Fibroblast of skin of scalp (primary cell): ENCODE measurements around the gene ATP8B1.
"Not testable (repeated sequence)": the region's sequence is repeated elsewhere in the genome, so short reads cannot be mapped to it uniquely, and the experiment has no call there.

Experiments
- DNase-seq: peaks from one replicate; pipeline ENCODE4 v3.0.0-alpha.2; 2013

The ATP8B1 gene

DNA sequence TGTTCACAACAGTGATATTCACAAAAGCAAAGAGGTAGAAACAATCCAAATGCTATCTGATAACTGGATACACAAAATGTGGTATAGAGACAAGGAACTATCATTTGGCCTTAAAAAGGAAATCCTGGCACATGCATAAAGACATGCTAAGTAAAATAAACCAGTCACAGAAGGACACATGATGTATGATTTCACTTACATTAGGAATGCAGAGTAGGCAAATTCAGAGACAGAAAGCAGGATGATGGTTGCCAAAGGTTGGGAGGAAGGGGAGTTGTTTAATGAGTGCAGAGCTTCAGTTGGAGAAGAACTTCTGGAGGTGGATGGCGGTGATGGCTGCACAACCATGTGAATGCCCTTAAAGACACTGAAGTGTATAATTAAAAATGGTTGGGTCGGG, 38.1 kb downstream of the ATP8B1 start:
- DNase-seq, result no peak

DNA sequence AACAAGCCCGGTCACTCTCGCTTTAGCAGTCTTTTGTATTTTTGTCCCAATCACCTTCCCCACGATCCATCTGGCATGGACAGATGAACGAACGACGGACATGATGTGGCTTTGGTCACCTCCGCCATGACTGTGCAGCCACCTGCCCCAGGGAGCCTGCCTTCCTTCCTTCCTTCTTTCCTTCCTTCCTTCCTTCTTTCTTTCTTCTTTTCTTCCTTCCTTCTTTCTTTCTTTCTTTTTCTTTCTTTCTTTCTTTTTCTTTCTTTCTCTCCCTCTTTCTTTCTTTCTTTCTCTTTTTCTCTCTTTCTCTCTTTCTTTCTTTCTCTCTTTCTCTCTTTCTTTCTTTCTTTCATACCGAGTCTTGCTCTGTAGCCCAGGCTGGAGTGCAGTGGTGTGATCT, 39.0 kb downstream of the ATP8B1 start:
- no peak for DNase-seq

DNA sequence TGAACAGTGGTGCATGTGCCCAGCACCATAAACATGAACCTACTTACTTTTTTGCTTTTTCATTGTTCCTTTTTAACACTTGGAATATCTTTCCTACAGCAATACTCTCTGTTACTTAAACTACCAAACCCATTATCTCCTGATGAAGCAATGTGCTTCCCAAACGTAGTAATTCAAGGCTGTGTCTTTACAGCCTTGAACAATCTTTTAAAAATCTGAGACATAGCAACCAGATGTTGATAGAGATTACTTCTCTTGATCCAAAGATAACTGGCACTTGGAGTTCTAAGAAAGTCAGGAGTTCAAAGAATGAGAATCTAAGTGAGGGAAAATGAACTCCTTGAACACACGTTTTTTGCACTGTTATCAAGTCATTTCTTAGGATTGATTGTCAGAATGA, 40.4 kb downstream of the ATP8B1 start:
- DNase-seq, result no peak

DNA sequence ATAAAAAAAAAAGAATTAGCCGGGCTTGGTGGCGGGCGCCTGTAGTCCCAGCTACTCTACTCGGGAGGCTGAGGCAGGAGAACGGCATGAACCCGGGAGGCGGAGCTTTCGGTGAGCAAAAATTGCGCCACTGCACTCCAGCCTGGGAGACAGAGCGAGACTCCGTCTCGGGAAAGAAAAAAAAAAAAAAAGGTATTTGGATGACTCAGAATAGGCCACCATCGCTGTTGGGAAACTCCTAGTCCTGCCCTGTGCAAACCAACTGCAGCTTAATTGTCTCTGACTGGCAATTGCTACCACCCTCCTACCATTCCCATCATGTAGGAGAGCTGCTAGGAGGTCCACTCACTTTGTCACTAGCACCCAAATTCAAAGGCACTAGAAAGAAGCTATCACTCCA, 43.5 kb downstream of the ATP8B1 start:
- DNase-seq, result no peak

- no peak for DNase-seq
These were observed 47.5 kb downstream of the ATP8B1 start for GRCh38 chr18:57755473-57756067.

GRCh38 chr18:57754577-57755338, 48.4 kb downstream of the ATP8B1 start:
- DNase-seq, result no peak

DNA sequence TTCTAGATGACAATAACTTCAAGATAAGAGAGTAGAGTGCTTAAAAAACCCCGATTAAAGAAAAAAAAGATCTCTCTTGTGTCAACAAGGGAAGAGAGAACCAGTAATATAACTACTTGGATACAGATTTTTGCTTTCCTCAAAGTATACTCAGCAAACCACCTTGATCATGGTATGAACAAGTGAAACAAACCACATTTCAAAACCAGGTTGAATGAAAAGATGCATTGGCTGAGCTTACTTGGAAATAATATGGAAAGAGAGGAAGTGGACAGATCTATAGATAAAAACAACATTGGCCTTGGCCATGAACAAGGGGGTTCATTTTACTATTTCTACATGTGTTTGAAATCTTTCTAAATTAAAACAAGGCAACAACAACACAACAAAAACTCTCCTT, 50.1 kb downstream of the ATP8B1 start:
- DNase-seq, result no peak

DNA sequence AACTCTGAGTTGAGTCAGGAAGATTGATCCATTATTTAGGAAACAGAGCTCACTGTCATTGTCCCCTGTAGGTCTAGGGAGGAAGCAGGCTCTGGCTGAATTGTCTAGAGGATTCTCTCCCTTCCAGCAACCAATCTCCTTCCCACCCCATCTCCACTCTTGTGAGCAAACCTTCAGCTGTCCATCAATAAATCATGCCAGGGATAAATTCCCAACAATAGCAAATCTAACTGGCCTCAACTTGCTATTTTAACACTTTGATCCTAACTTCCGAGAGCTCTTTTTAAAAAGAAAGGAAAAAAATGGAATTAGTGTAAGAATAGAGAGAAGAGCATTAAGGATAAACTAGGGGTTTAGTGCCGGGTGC, 53.5 kb downstream of the ATP8B1 start:
- no peak for DNase-seq

DNA sequence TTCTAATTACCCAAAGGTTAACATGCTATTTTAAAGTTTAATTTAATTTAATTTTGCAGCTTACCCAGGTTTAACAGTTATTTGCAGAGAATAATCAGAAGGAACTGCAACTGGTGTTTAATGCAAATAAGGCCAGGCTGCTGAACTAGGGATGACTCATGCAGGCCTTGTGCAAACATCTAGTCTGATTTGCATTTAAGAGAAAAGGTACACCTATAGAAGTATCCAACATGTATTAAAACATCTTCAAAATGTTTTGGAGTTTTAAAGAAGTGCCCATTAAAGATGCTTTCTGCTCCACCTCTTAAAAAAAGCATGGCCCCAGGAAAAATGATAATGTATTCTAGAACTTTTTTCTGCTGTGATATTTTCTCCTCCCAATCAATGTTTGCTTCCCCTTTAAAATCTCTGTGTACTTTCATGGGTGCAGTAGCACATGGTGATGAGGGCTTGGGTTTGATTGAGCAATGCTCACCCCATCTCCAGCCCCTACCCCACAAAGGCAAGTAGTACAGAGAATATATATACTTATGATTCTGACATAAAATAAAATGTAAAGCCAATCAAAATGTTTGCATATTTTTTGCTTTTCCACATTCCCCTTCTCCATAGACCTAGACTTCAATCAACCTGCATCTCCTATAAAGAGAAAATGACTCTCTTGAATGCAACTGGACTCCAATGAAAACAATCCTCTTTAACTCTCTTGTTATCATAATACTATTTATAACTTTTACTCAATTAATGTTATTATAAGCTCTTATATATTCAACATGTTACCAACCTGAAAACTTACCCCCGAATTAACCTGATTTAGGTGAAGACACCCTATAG, 54.1 kb downstream of the ATP8B1 start:
- DNase-seq, result no peak

DNA sequence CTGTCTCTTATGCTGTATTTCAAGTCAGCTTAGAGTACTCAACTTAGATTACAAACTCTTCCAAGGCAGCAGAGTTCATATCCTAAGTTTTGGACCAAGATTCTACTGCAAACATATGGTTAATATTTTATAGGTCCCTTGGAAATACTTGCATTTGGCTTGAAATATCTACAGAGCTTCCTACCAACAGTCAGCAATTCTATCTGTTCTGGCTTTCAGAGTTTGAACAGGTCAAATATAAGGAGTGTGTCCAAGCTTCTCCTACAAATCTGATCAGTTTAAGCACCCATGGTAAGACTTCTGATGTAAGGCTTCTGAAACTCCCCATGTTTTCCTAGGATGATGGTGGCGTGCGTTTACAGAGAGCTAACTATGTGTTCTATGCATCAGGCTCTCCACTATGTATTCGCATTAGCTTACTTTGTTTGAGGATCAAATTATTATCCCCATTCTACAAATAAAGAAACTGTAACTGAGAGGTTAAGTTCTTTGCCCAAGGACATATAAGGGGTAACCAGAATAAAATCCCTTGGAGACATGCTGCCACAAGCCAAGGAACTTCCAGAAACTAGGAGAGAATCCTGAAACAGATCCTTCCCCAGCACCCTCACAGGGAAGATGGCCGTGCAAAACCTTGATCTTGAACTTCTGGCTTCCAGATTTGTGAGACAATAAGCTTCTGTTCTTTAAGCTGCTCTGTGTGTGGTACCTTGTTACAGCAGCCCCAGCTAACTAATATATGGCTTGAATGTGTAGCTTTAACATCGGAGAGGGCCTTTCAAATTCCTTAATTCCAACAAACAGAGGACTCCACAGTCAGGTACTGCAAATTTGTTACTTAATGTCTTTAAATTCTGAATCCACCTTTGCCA, 55.1 kb downstream of the ATP8B1 start:
- no peak for DNase-seq

DNA sequence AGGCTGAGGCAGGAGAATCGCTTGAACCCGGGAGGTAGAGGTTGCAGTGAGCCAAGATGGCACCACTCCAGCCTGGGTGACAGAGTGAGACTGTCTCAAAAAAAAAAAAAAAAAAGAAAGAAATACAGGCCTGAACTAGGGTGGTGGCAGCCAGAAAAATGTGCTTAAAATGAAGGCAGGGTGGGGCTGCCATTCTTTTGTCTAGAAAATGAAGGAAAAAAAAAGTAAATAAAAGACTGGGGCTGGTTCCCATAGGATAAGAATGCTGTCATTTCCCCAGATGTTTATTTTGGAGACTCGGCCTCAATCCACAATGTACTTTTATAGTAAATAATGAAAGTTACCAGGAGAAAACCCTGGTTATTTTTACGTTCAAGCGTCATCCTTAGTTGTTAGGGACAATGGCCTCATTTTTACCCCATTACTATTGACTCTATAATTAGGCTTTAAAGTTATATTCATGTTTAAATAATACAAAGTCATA, 58.9 kb downstream of the ATP8B1 start:
- DNase-seq, result peak; percentile 88

GRCh38 chr18:57743008-57743407, 60.1 kb downstream of the ATP8B1 start:
- peak; percentile 94 for DNase-seq

DNA sequence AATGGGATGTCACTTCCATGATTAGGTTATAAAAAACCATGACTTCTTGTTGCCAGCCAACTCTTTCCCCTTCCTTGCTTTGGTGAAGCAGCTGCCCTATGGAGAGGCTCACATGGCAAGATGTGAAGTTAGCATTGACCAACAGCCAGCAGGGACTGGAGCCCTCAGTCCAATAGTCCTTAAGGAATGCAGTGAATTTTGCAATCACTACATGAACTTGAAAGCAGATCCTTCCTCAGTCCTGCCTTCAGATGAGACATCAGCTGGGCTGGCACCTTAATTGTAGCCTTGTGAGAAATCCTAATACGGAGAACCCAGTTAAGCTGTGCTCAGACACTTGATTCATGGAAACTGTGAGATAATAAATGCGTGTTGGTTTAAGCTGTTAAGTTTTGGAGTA, 61.8 kb downstream of the ATP8B1 start:
- peak; percentile 24 for DNase-seq

DNA sequence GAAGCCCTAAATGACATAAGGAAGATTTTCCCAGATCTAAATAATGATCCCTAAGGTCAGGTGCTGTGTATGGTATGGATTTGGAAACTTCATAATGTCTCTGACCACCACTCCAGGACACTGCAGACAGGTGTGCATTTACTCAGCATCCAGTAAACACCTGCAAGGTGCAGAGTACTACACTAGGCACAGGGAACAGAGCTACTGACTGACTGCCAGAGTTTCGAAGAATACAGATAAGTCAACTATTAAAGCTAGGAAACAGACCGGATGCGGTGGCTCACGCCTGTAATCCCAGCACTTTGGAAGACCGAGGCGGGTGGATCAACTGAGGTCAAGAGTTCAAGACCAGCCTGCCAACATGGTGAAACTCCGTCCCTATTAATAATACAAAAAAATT, 65.0 kb downstream of the ATP8B1 start:
- DNase-seq, result no peak

GRCh38 chr18:57737400-57738060, 65.6 kb downstream of the ATP8B1 start:
- DNase-seq, result peak; percentile 94

DNA sequence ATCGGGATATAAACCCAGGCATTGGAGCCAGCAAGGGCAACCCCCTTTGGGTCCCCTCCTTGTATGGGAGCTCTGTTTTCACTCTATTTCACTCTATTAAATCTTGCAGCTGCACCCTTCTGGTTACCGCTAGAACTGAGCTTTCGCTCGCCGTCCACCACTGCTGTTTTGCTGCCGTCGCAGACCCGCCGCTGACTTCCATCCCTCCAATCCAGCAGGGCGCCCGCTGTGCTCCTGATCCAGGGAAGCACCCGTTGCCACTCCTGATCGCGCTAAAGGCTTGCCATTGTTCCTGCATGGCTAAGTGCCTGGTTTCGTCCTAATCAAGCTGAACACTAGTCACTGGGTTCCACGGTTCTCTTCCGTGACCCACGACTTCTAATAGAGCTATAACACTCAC, 68.1 kb downstream of the ATP8B1 start:
- not testable (repeated sequence) for DNase-seq

DNA sequence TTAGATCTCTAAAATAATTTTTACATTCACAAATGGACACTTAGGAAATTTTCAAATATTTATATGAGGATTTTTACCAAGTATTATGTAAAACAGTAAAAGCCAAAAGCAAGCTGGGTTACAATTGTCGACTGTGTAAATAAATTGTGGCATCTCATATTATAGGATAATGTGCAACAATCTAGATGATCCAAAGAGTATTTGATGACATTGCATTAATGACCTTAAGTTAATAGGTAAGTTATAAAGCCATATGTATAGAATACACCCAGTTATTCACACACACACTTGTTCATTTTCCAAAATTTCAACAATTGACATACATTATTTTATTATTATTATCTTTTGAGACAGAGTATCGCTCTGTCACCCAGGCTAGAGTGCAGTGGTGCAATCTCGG, 69.3 kb downstream of the ATP8B1 start:
- no peak for DNase-seq

DNA sequence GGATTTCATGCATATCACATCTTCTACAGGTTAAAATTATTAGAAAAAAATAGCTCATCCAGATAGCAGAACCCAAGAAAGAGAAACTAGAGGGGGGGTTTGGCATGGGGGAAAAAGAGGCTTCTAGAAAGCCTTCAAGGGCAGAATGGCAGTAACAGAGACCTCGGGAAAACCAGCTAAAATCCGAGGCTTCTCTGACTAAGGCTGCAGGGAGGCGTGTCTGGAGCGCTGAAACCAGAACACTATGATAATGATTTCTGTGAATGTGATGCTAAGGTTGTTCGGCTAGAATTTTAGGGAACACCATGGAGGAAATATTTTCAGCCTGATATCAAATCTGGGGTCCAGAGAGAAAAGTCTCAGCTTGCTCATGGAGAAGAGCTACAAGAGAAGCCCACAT, 73.0 kb downstream of the ATP8B1 start:
- DNase-seq, result no peak

DNA sequence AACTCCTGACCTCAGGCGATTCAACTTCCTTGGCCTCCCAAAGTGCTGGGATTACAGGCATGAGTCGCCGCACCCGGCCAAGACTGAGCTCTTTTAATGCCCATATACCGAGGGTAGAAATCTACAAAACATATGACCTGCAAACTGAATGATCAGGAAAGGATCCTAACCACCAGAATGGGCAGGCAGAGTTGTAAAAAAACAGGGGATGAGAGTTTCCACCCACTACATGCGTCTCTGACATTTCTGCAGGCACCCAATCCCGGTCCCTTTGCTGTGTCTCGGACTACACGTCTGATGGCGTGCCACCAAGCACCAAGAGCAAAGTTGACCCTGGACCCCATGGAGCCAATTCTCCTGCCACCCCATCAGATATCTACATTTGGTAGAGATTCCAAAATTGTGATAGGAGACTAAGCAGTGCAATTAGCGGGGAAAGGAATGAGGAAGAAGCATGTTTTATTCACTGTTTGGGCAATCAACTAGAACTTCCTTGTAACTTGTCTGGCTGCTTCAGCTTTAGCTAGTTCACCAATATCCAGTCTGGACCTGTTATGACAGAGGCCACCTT, 74.1 kb downstream of the ATP8B1 start:
- DNase-seq, result no peak

- DNase-seq, result no peak
These were observed 74.9 kb downstream of the ATP8B1 start for GRCh38 chr18:57727952-57728807.
